HepG2 (cell line): Measurements from ENCODE around the gene NGEF. TPM values are rescaled to one million over a fixed set of nuclear protein-coding genes. Genes with fewer than 3 reads are reported as not detected.

Experiments
- AHR ChIP-seq: IDR thresholded peaks from 2 replicates; pipeline ENCODE4 v1.6.1; 2018; ENCODE audit warnings: missing genetic modification reagents, missing compliant biosample characterization
- ARNT ChIP-seq: fragments of 450-650 bp; IDR thresholded peaks from 2 replicates; pipeline ENCODE4 v1.6.1; 2017
- MYPOP ChIP-seq: sonication (generic); formaldehyde crosslinking; IDR thresholded peaks from 2 replicates; pipeline ENCODE4 v1.8.1; 2023; ENCODE audit warnings: mild to moderate bottlenecking, moderate library complexity, missing genetic modification reagents
- MZF1 ChIP-seq: sonication (generic); formaldehyde crosslinking; IDR thresholded peaks from 2 replicates; pipeline ENCODE4 v1.8.1; 2023; ENCODE audit warnings: mild to moderate bottlenecking, missing genetic modification reagents, borderline replicate concordance
- PBX2 ChIP-seq: IDR thresholded peaks from 2 replicates; pipeline ENCODE4 v1.6.1; 2016; ENCODE audit warnings: control low read depth
- SIN3A ChIP-seq: IDR thresholded peaks from 2 replicates; pipeline ENCODE4 v1.6.1; 2011; ENCODE audit warnings: low read depth, mild to moderate bottlenecking, control low read depth, low read length, borderline replicate concordance
- THYN1 ChIP-seq: sonication (generic); formaldehyde crosslinking; IDR thresholded peaks from 2 replicates; pipeline ENCODE4 v1.8.1; 2023; ENCODE audit warnings: low read depth, mild to moderate bottlenecking, moderate library complexity, missing genetic modification reagents, borderline replicate concordance
- ZBTB25 ChIP-seq: IDR thresholded peaks from 2 replicates; pipeline ENCODE4 v1.6.1; 2018; ENCODE audit warnings: missing genetic modification reagents
- ZBTB4 ChIP-seq: sonication (generic); formaldehyde crosslinking; IDR thresholded peaks from 2 replicates; pipeline ENCODE4 v1.4.0; 2020; ENCODE audit warnings: missing genetic modification reagents, mild to moderate bottlenecking, borderline replicate concordance
- ZNF260 ChIP-seq: sonication (generic); formaldehyde crosslinking; IDR thresholded peaks from 2 replicates; pipeline ENCODE4 v1.4.0; 2020; ENCODE audit warnings: missing genetic modification reagents, low read depth, mild to moderate bottlenecking, borderline replicate concordance
- ZNF280D ChIP-seq: sonication (generic); formaldehyde crosslinking; IDR thresholded peaks from 2 replicates; pipeline ENCODE4 v1.5.1; 2020; ENCODE audit warnings: mild to moderate bottlenecking, missing genetic modification reagents
- ZNF512B ChIP-seq: sonication (generic); formaldehyde crosslinking; IDR thresholded peaks from 2 replicates; pipeline ENCODE4 v1.5.1; 2020; ENCODE audit warnings: missing genetic modification reagents, mild to moderate bottlenecking, borderline replicate concordance
- ZSCAN31 ChIP-seq: sonication (generic); formaldehyde crosslinking; IDR thresholded peaks from 2 replicates; pipeline ENCODE4 v1.5.0; 2020; ENCODE audit warnings: low read depth, mild to moderate bottlenecking, missing genetic modification reagents
- polyA plus RNA-seq, 8 experiments: library from polyadenylated mRNA; depleted of rRNA in 3 of 8; stranded (reverse) in 7 of 8; unstranded in 1 of 8; fragments of >200 nt; fragmentation: Illumina TruSeq in 4 of 8; extraction: Trizol in 4 of 8; gene quantifications; 2 replicates each; pipeline versions ENCODE4 v1.2.1 to v1.2.3, GENCODE V29; 2011 to 2016; ENCODE audit warnings: low read depth in 4 of 8, missing spikeins in 1 of 8, mixed read lengths in 1 of 8; ENCODE audit not compliant: insufficient read depth in 1 of 8
- total RNA-seq, 5 experiments: library from RNA; depleted of rRNA; stranded (reverse); fragments of >200 nt; fragmentation: Illumina TruSeq; extraction: Trizol; gene quantifications; 2 replicates each; pipeline ENCODE4 v1.2.3, GENCODE V29; 2016; ENCODE audit warnings: low read depth in 1 of 5
- TF ChIP-seq, protein P1 (sequence below): sonication (generic); formaldehyde crosslinking; IDR thresholded peaks from 2 replicates; pipeline ENCODE4 v1.5.1; 2020; ENCODE audit warnings: mild to moderate bottlenecking, moderate library complexity, missing genetic modification reagents

NGEF gene
- total and polyA plus RNA-seq, 2 of the 13 experiments (the other 11 are each of a cell fraction or from before 2014, with no cell fraction given), result 14.4 to 36.9 TPM

DNA sequence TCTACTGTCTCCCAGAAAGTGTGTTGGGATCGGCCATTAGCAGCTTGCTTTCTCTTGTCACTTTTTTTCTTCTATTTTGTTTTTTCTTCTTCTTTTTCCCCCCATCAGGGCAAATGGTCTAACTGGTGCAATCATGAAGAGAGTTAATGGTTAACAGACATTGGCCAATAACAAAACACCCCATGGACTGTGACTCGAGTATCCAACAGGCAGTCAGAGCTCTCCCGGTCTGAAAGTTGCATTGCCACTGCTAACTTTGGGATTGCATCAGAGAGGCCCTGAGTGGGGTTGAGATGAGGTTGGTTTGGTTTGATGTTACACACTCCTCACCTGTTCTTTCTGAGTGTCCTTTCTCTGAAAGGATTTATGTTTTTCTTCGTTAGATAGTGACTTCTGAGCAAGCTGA, 155.9 kb downstream of the NGEF start (continued):
- no peak for TF ChIP-seq THYN1 (CRISPR knock-in tag)
- no peak for TF ChIP-seq SIN3A
- no peak; the same call in 1 of the 2 replicates for TF ChIP-seq AHR
- TF ChIP-seq PBX2 (CRISPR knock-in tag), result no peak
- 0 out of 2 replicates have a peak, but pooled peaks have one; percentile 1 for TF ChIP-seq ZBTB4 (CRISPR knock-in tag)
- TF ChIP-seq ZNF280D (CRISPR knock-in tag), result no peak
- TF ChIP-seq ZBTB25 (CRISPR knock-in tag), result peak; percentile 84
- peak; percentile 93 for TF ChIP-seq MYPOP
- TF ChIP-seq, protein P1, sequence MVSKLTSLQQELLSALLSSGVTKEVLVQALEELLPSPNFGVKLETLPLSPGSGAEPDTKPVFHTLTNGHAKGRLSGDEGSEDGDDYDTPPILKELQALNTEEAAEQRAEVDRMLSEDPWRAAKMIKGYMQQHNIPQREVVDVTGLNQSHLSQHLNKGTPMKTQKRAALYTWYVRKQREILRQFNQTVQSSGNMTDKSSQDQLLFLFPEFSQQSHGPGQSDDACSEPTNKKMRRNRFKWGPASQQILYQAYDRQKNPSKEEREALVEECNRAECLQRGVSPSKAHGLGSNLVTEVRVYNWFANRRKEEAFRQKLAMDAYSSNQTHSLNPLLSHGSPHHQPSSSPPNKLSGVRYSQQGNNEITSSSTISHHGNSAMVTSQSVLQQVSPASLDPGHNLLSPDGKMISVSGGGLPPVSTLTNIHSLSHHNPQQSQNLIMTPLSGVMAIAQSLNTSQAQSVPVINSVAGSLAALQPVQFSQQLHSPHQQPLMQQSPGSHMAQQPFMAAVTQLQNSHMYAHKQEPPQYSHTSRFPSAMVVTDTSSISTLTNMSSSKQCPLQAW (CRISPR knock-in tag), result peak; percentile 100
- no peak for TF ChIP-seq MZF1 (CRISPR knock-in tag)
- peak; percentile 70 for TF ChIP-seq ZSCAN31 (CRISPR knock-in tag)
- no peak for TF ChIP-seq ZNF260
- no peak for TF ChIP-seq ARNT
- no peak for TF ChIP-seq ZNF512B (CRISPR knock-in tag)
